Neural progenitor cell (in vitro differentiated cells): ENCODE data around the gene DYSF.

Experiments
- EZH2 ChIP-seq: fragments of 200-600 bp; sonication (generic); IDR thresholded peaks from 2 replicates; pipeline ENCODE4 v1.6.1; 2017; ENCODE audit warnings: antibody characterized with exemption, mild to moderate bottlenecking, moderate library complexity
- EZH2phosphoT487 ChIP-seq: fragments of 200-600 bp; sonication (generic); IDR thresholded peaks from 2 replicates; pipeline ENCODE4 v1.6.1; 2017; ENCODE audit warnings: antibody characterized with exemption
- TF ChIP-seq, protein P1 (sequence below): fragments of 200-600 bp; sonication (generic); IDR thresholded peaks from 2 replicates; pipeline ENCODE4 v1.5.1; 2017; ENCODE audit warnings: antibody characterized with exemption, mild to moderate bottlenecking

DNA sequence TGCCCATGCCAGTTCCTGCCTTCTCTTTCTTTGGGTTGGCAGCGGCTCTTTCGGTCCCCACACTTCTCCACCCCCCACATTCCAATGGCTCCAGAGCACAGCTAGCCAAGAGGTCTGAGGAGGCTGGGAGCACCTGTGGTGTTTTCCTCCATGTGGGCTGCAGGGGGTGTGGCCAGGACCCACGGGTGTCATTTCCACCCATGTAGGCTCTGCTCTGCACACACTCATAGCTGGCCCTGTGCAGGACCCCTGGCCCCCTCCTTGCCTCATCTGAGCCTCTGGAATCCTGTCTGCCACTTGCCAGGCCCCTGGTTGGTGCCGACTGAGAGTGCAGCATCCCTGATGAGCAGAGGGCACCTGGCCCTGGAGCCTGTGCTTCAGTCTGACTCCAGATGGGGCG, 46.3 kb downstream of the DYSF start:
- TF ChIP-seq, protein P1, sequence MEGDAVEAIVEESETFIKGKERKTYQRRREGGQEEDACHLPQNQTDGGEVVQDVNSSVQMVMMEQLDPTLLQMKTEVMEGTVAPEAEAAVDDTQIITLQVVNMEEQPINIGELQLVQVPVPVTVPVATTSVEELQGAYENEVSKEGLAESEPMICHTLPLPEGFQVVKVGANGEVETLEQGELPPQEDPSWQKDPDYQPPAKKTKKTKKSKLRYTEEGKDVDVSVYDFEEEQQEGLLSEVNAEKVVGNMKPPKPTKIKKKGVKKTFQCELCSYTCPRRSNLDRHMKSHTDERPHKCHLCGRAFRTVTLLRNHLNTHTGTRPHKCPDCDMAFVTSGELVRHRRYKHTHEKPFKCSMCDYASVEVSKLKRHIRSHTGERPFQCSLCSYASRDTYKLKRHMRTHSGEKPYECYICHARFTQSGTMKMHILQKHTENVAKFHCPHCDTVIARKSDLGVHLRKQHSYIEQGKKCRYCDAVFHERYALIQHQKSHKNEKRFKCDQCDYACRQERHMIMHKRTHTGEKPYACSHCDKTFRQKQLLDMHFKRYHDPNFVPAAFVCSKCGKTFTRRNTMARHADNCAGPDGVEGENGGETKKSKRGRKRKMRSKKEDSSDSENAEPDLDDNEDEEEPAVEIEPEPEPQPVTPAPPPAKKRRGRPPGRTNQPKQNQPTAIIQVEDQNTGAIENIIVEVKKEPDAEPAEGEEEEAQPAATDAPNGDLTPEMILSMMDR, result no peak
- no peak for TF ChIP-seq EZH2
- no peak for TF ChIP-seq EZH2phosphoT487
